ENCODE results near the gene MSX2.
"Not testable (repeated sequence)": the region's sequence is repeated elsewhere in the genome, so short reads cannot be mapped to it uniquely, and the experiment has no call there.

MSX2 gene

GRCh38 chr5:174761341-174761740, 37.0 kb downstream of the MSX2 start:
- H3K4me3 Mint-ChIP-seq, DNase-seq, CTCF ChIA-PET, H3K9me3 Mint-ChIP-seq, H3K36me3 Mint-ChIP-seq, H3K27me3 Mint-ChIP-seq, H3K27ac Mint-ChIP-seq, H3K4me1 Mint-ChIP-seq: not testable (repeated sequence)

- no peaks in the 10 kb centered on the region for H3K27me3 Mint-ChIP-seq
These were observed 39.9 kb downstream of the MSX2 start for GRCh38 chr5:174764309-174764708.

GRCh38 chr5:174765540-174765939, 41.2 kb downstream of the MSX2 start:
- Mint-ChIP-seq H3K4me3 (no peak overlapping the region), H3K27me3 (no peaks in the 10 kb centered on the region), H3K27ac (no peak overlapping the region), H3K36me3 (no peaks in the 10 kb centered on the region), H3K9me3 (peaks cover 5% of the 10 kb centered on the region), H3K4me1 (no peaks in the 10 kb centered on the region)
- no peak for DNase-seq
- CTCF ChIA-PET: no interaction called here

More at GRCh38 chr5:174764309-174764708, 39.9 kb downstream of the MSX2 start:
- CTCF ChIA-PET: no interaction called here
- no peaks in the 10 kb centered on the region for H3K4me1 Mint-ChIP-seq
- H3K36me3 Mint-ChIP-seq: no peaks in the 10 kb centered on the region
- H3K4me3 Mint-ChIP-seq: no peak overlapping the region
- H3K9me3 Mint-ChIP-seq: peaks cover 6% of the 10 kb centered on the region
- DNase-seq: no peak
- H3K27ac Mint-ChIP-seq: no peak overlapping the region

- H3K36me3 Mint-ChIP-seq: no peaks in the 10 kb centered on the region
- no peaks in the 10 kb centered on the region for H3K27me3 Mint-ChIP-seq
- CTCF ChIA-PET: no interaction called here
- H3K4me1 Mint-ChIP-seq: no peaks in the 10 kb centered on the region
- H3K27ac Mint-ChIP-seq: no peak overlapping the region
- H3K4me3 Mint-ChIP-seq: no peak overlapping the region
- peaks cover 5% of the 10 kb centered on the region for H3K9me3 Mint-ChIP-seq
- no peak for DNase-seq
These were observed 43.3 kb downstream of the MSX2 start for GRCh38 chr5:174767670-174768069.

- no peak overlapping the region for H3K27ac Mint-ChIP-seq
- H3K36me3 Mint-ChIP-seq: no peaks in the 10 kb centered on the region
- H3K4me1 Mint-ChIP-seq: no peaks in the 10 kb centered on the region
- peaks cover 5% of the 10 kb centered on the region for H3K9me3 Mint-ChIP-seq
- DNase-seq: no peak
- no peak overlapping the region for H3K4me3 Mint-ChIP-seq
- H3K27me3 Mint-ChIP-seq: peaks cover 3% of the 10 kb centered on the region
- CTCF ChIA-PET: no interaction called here
These were observed 44.6 kb downstream of the MSX2 start for GRCh38 chr5:174769005-174769404.

GRCh38 chr5:174773371-174773770, 49.0 kb downstream of the MSX2 start:
- Mint-ChIP-seq H3K27me3 (peaks cover 3% of the 10 kb centered on the region), H3K4me1 (no peaks in the 10 kb centered on the region), H3K9me3 (no peaks in the 10 kb centered on the region), H3K4me3 (no peak overlapping the region), H3K27ac (no peak overlapping the region), H3K36me3 (no peaks in the 10 kb centered on the region)
- DNase-seq: no peak
- CTCF ChIA-PET: no interaction called here

- H3K36me3 Mint-ChIP-seq: no peaks in the 10 kb centered on the region
- H3K4me1 Mint-ChIP-seq: no peaks in the 10 kb centered on the region
- H3K4me3 Mint-ChIP-seq: no peak overlapping the region
- DNase-seq: no peak
- no peak overlapping the region for H3K27ac Mint-ChIP-seq
- no peaks in the 10 kb centered on the region for H3K9me3 Mint-ChIP-seq
- CTCF ChIA-PET: interaction anchor here (0.6 kb wide), 1 partner anchor 361 kb away, joined by 3 read pairs; no protein-coding TSS in a partner anchor
- H3K27me3 Mint-ChIP-seq: peaks cover 3% of the 10 kb centered on the region
These were observed 50.7 kb downstream of the MSX2 start for GRCh38 chr5:174775081-174775480.

GRCh38 chr5:174777111-174777510, 52.7 kb downstream of the MSX2 start:
- Mint-ChIP-seq H3K27me3 (peaks cover 3% of the 10 kb centered on the region), H3K36me3 (no peaks in the 10 kb centered on the region)
- CTCF ChIA-PET: no interaction called here

GRCh38 chr5:174777583-174777982, 53.2 kb downstream of the MSX2 start:
- Mint-ChIP-seq H3K4me3 (no peak overlapping the region), H3K9me3 (no peaks in the 10 kb centered on the region), H3K4me1 (no peaks in the 10 kb centered on the region), H3K36me3 (no peaks in the 10 kb centered on the region), H3K27me3 (peaks cover 3% of the 10 kb centered on the region), H3K27ac (no peak overlapping the region)
- CTCF ChIA-PET: no interaction called here
- no peak for DNase-seq

More at GRCh38 chr5:174777111-174777510, 52.7 kb downstream of the MSX2 start:
- Mint-ChIP-seq H3K4me3 (no peak overlapping the region), H3K9me3 (no peaks in the 10 kb centered on the region), H3K27ac (no peak overlapping the region), H3K4me1 (no peaks in the 10 kb centered on the region)
- no peak for DNase-seq

Data from activated naive CD4-positive, alpha-beta T cell treated with anti-CD3 and anti-CD28 coated beads, Interleukin-2, amount 10 ng/mL, durations not matched to agents 7 days and 5 days (primary cell).